HG03442 (cell line): ENCODE results near the gene MLLT3.

Source experiments
- ATAC-seq: cut with Tn5 transposase; IDR thresholded peaks from one replicate; pipeline ENCODE4 v1.9.1; 2021; ENCODE audit warnings: mild to moderate bottlenecking, moderate library complexity; ENCODE audit not compliant: unreplicated experiment

The MLLT3 gene

DNA sequence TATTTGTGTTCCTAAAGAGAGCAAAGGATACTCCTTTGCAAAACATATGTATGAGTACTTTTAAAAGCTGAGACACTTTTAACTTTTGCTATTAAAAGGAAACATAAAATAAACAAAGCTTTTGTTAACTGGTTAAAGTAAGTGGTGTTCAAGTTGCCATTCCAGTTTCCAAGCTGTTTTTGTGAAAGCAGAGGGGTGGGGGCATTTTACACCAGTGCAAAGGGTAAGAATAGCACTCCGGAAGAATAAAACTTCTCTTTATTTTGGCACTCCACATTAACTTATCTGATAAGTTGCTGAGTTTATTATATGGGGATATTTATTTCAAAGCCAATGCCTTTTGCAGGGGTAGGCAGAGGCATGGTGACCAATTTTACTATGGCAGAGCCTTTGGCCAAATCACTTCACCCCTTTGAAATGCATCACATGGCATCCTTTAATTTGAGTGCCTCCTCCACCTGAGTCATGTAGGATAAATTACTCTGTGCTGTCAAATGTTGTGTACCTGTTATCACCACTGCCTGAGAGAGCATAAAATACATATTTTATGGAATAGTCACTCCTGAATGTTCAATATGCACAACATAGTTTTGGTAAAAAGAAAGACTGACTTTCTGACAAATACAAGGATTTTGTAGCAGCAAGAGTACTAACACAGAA, 62.9 kb downstream of the MLLT3 start:
- no peak for ATAC-seq

DNA sequence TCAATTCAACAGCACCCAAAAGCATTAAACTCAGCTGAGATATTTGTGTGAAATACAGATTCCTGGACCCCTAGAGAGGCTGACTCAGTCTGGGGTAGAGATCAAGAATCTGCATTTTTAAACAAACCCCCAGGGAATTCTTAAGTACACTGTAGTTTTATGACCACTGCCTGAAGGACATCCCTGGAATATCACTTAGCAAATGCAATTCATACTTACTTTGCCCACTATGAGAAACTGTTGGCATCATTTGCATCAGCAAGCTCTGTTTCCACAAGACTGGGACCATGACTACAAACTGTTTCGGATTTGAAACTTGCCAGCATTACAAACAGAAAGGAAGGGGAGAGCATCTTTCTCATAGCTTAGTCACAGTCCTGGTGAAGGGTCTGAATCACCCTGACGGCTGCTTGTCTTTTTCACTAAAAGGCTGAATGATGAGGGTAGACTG, 63.7 kb downstream of the MLLT3 start:
- ATAC-seq: peak; percentile 35

DNA sequence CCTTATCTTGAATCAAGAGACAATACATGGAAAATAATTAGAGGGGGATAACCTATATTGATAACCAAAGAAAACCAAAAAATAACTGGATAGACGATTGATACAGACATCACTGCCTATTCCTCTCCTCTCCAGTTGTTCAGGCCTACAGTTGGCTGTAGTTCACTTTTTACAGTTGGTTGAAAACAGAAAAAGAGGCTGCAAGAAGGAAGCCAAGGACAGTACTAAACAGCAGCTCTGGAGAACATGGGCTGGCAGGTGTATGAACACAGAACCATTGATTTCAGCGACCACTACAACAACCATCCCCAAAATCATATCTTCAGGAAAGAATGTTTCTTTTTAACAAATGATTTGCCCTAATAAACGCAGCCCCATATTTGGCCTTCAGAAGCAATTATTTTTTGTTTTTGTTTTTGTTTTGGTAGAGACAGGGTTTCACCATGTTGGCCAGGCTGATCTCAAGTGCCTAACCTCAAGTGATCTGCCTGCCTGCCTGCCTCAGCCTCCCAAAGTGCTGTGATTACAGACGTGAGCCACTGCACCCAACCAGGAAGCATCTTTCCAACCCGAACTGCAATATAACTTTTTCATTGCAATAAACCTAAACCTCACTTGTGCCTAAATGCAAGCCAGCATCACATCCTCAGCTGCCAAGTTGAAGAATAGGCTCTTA, 64.3 kb downstream of the MLLT3 start:
- no peak for ATAC-seq

DNA sequence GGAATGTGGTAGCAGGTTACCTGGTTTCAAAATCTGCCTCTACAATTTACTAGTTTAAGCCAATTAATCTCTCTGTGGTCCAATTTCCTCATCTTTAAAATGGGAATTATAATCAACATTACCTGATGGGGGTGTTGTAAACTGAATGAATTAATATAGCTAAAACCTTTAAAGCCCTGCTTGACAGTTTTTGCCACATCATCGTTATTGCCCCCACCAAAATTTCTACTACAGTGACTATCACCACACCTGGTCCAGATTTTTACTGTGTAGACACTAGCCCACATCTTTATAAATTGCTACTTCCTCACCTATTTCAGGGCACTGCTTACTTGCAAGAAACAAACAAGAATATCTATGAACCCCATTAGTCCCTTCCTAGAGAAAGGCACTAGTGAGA, 65.0 kb downstream of the MLLT3 start:
- no peak for ATAC-seq

DNA sequence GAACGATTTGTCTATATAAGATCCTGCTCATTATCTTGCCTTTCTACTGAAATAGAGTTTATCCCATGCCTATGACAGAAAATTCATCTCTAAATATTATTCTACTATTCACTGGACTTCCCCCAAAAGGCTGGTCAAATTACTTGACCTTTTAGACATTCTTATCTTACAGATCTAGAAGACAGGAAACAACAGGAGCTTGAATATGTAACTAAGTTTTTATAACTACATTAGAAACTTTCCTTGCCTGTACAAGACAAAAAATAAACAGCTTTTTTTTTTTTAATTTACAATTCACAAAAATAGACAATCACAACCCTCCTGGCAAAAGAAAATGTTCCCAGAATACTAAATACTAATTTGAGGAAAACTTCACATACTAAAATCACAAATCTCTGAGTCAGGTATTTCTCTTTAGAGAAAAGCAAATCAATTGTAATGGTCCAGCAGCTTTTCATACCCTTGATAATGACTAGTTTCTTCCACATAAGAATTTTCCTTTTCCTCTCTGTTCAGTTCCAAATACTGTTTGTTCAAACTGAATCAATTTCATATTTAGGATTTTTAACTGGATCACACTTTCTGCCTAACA, 68.6 kb downstream of the MLLT3 start:
- ATAC-seq: no peak

DNA sequence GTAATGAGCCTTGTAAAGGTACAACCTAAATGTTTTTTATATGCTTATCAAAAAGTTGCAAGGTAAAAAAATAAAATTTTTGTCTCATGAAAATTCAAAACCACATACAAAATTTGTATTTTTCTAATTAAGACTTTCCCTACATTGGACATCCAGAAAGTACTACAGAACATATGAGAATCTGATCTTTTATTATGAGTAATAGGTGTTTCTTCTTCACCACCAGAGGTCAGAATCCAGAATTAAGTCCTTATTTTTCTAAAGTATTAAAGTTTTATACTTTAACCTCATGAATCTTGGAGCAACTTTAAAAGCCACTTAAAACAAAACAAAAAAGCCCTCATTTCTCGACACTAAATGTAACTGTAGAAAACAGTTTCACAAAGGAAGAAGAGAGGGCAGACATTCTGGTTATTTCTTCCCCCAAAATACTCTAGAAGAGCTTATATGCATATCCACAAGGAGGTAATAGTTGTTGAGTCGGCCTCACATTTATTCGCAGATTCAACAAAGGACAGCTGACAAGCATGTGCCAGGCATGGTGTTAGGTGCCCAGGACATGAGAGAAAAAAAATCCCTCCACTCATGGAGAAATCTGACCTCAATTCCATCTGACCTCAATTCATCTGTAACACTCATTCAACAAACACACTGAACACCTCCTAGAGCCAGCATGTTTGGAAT, 69.3 kb downstream of the MLLT3 start:
- no peak for ATAC-seq

DNA sequence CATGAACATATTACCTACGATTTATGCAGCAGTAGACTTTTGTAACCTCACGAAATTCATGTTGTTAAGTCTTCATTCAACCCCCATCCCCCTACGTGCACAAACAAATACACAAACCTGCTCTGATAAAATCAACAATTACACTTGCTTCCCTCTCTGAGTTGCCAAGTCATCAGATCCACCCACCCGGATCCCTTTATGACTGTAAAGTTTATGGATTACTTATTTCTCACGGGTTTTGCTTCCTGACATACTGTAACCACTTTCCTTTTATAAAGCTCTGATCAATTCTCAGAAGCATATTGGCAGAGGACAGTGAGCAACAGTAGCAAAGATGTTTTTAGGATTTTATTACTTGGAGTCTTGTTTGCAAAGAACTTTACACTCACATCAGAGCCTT, 70.5 kb downstream of the MLLT3 start:
- ATAC-seq: no peak

DNA sequence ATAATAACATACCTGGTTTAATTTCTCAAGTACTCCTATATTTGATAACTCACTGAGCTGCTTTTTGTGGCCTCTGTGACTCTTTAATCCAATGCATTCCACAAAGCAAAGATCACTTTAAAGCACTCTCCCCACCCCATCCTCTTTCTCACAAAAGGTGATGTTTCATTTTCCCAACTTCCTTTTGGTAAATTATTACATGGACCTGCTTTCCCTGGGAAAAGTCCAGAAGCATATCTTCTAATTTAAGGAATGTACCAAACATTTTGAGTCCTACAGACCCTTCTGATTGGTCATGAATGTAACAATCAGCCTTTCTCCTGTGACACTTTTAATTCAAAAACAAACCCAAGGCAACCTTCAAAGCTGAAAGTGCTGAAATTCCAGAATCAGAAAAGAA, 71.1 kb downstream of the MLLT3 start:
- ATAC-seq: no peak

DNA sequence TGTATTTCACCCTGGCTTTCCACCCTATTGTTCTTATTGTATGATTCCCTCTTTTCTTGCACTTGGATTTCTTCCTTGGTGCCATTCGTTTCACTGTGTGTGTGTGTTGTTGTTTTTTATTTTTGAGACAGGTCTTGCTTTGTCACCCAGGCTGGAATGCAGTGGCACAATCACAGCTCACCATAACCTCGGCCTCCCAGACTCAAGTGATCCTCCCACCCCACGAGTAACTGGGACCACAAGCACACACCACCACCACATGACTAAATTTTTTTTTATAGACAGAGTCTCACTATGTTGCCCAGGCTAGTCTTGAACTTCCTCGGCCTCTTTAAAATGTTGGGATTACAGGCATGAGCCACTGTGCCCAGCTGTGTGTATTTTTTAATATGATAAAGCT, 72.0 kb downstream of the MLLT3 start:
- ATAC-seq: no peak

DNA sequence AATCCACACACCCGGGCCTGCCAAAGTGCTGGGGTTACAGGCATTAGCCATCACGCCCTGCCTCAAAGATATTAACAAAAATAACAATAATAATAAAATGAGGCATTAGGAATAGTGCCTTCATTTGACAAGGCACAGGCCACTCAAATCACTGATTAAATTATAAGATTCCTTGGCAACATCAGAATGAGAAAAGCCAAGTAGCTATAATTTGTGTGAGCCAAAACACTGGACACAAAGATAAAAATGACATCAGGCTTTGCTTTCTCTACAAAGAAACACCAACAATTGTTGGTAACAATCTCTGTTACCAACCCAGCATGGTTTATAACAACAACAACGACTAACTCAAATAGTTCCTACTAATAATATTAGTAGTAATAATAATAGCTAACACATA, 73.2 kb downstream of the MLLT3 start:
- ATAC-seq: no peak

DNA sequence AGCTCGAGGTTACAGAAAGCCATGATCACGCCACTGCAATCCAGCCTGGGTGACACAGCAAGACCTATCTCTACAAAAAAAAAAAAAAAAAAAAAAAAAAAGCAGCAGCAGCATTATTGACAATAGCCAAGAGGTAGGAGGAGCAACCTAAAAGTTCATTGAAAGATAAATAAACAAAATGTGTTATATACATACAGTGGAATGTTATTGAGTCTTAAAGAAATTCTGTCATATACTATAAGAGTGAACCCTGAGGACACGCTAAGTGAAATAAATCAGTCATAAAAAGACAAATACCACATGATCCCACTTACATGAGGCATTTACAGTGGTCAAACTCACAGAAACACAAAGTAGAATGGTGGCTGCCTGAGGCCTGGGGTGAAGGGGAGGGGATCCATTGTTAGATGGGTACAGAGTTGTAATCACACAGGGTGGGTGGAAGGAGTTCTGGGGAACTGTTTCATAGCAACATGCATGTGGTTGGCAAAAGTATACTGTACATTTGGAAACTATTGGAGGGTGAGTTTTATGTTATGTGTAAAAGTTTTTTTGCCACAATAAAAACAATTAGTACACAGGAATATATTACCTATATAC, 77.2 kb downstream of the MLLT3 start:
- no peak for ATAC-seq

DNA sequence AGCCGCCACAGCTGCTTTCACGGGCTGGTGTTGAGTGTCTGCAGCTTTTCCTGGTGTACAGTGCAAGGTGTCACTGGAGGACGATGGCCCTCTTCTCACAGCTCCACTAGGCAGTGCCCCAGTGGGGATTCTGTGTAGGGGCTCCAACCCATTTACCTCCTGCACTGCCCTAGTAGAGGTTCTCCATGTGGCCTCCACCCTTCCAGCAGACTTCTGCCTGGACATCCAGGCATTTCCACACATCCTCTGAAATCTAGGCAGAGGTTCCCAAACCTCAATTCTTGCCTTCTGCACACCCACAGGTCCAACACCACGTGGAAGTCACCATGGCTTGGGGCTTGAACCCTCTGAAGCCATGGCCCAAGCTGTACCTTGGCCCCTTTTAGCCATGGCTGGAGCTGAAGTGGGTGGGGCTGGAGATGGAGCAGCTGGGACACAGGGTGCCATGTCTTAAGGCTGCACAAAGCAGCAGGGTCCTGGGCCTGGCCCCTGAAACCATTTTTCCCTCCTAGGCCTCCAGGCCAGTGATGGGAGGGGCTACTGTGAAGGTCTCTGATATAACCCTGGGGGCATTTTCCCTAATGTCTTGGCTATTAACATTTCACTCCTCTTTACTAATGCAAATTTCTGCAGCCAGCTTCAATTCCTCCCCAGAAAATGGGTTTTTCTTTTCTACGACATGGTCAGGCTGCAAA, 82.0 kb downstream of the MLLT3 start:
- ATAC-seq: no peak

DNA sequence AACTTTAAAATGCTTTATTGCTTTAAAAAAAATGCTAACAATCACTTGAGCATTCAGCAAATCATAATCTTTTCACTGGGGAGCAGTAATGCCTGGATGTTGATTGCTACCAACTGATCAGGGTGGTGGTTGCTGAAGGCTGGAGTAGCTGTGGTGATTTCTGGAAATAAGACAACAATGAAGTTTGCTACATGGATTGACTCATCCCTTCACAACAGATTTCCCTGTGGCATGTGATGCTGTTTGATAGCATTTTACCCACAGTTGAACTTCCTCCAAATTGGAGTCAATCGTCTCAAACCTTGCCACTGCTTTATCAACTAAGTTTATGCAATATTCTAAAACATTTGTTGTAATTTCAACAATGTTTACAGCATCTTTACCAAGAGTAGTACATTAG, 83.3 kb downstream of the MLLT3 start:
- no peak for ATAC-seq

DNA sequence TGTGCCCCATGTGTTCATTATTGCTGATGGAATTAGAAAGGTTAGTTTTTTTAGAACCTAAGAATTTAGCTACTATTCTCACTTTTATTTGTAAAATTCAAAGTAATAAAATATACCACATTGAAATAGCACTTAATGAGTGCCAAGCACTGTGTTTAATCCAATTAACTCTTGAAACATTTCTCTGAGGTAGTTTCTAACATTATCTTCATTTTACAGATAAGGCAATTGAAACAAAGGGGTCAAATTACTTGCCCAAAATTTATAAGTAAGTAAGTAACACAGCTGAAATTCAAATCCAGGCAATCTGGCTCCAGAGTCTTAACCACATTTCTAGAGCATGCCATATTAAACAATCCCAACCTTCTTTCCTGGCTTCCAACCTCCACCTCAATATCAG, 84.2 kb downstream of the MLLT3 start:
- no peak for ATAC-seq

DNA sequence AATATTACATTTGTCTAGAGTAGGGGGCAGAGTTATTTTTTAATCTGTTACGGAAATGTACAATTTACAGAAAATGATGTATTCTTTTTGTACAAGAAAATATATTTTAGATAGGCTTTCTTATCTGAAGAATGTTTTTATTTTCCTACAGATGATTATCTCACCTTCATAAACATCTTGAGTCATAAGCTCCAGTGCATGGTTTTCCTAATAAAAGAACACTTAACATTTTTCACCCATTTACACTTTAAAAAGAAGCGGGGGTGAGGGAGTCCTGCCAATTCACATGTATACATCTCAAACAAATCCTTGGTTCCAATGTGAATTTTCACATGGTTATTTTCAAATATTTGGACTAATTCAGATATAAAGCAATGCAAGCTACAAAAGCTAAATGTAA, 85.0 kb downstream of the MLLT3 start:
- ATAC-seq: no peak

DNA sequence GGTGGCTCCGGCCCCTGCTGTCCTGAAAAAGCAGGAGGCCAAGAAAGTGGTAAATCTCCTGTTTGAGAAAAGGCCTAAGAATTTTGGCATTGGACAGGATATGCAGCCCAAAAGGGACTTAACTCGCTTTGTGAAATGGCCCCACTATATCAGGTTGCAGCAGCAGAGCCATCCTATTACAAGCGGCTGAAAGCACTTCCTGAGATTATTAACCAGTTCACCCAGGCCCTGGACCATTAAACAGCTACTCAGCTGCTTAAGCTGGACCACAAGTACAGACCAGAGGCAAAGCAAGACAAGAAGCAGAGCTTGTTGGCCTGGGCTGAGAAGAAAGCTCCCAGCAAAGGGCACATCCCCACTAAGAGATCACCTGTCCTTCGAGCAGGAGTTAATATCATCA, 89.7 kb downstream of the MLLT3 start:
- ATAC-seq: no peak

DNA sequence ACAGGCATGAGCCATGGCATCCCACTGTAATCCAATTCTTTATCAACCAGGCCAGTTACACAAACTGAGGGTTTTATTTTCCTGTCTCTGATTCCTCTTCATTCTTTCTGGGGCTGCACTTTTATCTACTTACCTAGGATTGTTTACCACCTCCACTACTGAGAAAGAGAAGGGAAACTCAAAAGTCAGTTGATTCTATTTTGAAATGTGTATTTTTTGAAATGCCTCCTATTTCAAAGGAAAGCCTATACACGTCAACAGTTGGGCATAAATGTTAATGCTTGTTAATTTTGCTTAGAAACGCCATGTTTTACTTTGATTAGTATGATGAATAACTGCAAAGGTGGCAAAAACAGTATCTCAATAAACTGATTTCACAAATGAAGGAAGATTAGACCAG, 92.5 kb downstream of the MLLT3 start:
- ATAC-seq: no peak

DNA sequence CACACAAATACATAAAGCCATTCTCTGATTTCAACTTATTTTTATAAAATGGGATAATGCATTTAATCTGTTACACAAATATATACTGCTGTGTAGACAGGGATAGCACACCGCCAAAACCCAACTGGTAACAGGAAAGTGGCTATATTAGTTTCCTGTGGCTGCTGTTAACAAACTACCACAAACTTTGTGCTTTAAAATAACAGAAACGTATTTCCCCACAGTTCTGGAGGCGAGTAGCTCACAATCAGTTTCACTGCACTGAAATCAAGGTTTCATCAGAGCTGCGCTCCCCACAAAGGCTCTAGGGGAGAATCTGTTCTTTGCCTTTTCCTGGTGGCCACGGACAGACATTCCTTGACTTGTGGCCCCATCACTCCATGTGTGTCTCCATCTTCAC, 94.0 kb downstream of the MLLT3 start:
- ATAC-seq: no peak

DNA sequence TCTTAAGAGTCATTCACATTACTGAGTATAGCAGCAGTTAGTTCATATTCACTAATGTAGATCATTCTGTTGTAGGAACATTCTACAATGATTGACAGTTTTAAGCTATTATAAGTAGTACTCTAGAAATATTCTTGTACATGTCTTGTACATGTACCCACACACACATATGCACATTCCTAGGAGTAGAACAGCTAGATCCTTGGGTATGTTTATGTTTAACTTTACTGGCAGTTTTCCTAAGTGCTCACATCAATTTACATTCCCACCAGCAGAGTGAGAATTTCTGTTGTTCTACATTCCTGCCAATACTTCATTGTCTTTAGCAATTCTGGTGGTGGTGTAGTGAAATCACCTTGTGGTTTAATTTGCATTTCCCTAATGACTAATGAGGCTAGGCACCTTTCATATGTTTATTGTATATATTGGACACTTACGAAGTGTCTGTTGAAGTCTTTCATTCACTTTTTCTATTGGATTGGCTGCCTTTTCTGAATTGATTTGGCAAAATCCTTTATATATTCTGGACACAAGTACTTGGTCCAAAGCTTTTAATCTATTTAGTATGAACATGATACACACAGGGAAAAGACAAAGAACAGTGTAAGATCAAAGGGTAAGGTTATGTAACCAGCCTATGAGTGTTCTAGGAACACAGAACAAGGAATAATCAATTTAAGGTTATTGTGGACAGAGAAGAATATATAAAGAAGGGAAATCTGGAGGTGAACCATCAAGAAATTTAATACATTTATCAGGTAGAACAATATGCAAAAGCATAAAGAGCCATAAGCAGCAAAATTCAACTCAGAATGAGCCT, 95.6 kb downstream of the MLLT3 start:
- ATAC-seq: peak; percentile 90

DNA sequence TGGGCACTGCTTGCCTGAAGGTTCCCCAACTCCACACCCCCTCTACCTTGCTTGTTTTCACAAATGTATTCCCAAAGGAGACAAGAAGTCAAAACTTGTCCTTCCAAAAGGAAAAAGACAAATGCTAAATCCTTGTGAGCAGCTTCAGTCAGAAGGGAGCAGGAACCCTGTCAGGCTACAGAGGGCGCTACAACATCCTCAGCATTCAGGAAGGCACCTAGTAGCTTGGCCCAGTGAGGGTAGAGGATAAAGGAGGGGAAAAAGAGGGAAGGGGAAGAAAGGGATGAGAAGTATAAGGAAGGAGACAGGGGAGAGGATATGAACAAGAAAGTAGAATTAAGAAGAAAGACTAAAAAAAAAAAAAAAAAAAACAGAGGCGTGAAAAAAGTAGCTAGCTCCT, 97.5 kb downstream of the MLLT3 start:
- no peak for ATAC-seq
